Epidermal melanocyte (primary cell): ENCODE data around the gene DOCK1.

Source experiments
- DNase-seq: peaks from one replicate; pipeline ENCODE4 v3.0.0; 2011; ENCODE audit warnings: low spot score; ENCODE audit not compliant: insufficient read length

Gene DOCK1

GRCh38 chr10:127161482-127161881 is 256.3 kb downstream of the DOCK1 start:
- DNase-seq = no peak

- DNase-seq = no peak
Measured at GRCh38 chr10:127162841-127163240, 257.6 kb downstream of the DOCK1 start.

- no peak for DNase-seq
Measured at GRCh38 chr10:127168261-127168660, 263.0 kb downstream of the DOCK1 start.

- DNase-seq = no peak
Measured at GRCh38 chr10:127174866-127175265, 269.6 kb downstream of the DOCK1 start.

DNA sequence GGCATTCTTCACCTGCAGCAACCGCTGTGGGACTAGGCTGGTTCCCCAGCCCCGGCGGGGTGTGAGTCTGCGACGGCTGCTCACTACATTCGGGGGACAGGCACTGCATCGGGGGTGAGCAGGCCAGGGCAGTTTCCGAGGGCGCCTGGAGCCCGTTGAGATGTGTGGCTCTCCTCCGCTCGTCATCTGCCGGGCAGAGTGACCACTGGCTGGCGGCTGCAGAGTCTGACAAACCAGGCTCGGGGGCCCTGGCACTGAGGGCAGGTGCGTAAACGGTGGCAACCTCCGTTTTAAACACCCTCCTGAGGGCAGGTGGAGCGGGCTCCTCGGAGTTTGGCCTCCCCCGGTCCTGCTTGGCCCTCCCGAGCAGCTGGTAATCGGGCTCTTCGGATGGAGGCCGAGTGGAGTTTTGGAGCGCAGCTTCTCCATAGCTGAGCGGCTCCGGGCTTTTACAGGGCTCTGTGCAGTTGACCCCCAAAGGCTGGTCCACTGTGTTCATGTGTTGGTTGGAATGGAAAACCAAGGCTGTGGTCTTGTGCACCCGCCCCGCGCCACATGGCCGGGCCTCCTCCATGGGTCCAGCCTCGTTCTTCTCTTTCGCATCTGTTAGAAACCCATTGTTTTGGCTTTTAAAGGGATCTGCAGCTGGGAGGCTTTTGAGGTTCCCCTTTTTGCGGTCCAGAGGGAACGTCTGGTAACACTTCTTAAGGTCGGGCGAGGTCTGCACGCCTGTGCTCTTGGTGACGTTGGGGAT is 270.3 kb downstream of the DOCK1 start:
- DNase-seq = no peak

DNA sequence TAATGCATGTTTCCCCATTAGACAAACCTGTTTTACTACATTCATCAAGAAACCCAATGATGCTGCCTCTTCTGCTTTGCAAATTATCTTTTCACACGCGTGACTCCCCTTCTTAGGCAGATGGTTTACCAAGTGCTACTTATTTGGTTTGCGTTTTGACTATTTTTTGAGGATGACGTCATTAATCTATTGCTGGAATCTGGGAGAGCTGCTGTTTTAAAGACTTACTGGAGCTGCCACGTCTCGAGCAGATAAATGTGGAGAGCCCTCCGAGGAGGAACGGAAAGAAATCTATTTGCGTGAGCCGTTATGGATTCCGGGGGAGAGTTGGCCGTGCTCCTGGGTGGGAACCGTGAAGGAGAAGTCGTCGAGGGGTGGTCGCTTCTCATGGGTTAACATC is 271.4 kb downstream of the DOCK1 start:
- no peak for DNase-seq

GRCh38 chr10:127179612-127180250 is 274.5 kb downstream of the DOCK1 start:
- DNase-seq = no peak

DNA sequence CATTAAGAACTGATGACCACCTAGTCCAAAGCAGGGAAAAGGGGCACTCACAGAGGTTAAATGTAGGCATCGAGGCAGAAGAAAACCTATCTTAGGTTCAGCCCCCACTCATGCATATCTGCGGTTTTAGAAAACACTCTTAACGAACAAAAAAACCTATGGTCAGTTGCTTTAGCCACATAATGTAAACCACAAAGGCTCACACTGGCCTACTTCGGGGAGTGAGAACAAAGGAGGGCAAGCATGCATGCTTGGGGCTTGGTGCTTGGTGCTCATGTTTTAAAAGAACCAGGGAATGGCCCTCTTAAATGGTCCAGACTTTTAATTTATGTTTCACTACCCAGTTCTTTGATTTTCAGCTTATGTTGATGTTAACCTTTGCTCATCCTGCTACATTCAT is 276.9 kb downstream of the DOCK1 start:
- no peak for DNase-seq

DNA sequence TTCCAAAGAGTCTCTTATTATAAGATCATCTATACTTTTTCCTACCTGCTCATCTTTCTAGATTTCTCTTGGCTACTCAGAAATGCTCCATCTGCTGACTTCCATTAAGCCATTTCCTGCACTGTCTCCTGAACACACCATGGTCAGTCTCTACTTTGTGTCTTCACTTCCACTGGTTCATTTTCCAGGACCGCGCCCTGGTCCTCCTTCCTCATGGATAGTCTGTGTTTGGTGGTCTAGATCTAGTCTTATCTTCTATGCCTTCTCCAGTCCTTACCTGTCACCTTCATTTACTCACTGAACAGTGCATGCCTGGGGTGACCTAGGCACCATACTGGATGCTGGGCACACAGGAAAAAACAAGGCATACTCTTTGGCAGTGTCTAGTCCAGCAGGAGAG is 279.4 kb downstream of the DOCK1 start:
- DNase-seq = no peak

GRCh38 chr10:127186813-127187212 is 281.6 kb downstream of the DOCK1 start:
- DNase-seq = no peak

DNA sequence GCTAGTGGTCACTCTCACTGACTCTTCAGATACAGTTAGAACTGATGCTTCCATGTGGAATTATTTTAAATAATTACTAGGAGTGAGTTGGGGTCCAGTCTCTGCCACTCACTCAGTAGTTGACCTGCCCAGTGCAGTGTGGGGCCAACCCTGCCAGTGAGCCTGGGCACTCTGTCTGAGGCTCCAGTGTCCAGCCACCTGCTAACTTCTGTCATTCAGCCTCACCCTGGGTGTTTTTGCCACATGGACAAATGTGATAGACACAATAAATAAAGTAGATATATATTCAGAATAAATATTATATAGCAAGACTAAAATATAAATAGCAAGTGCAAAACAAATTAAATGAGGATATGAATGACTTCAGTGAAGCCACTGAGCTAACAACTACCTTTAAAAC is 284.0 kb downstream of the DOCK1 start:
- no peak for DNase-seq

DNA sequence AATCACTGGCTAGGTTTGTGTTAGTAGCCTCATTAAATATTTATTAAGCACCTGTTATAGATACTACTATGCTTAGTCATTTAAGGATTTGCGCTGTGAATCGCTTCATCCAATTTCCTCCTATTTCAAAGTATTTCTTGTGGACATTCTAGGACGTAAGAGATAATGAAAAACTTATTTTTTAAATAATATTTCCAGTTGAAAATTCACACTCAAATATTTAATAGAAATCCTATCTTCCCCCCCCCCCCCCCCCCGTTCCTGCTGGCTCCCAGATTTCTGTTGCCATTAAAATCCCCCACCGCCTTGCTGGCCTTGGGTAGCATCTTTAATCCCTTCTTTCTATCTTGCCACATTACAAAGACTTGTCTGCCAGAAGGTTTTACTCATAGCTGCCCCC is 285.2 kb downstream of the DOCK1 start:
- no peak for DNase-seq

DNA sequence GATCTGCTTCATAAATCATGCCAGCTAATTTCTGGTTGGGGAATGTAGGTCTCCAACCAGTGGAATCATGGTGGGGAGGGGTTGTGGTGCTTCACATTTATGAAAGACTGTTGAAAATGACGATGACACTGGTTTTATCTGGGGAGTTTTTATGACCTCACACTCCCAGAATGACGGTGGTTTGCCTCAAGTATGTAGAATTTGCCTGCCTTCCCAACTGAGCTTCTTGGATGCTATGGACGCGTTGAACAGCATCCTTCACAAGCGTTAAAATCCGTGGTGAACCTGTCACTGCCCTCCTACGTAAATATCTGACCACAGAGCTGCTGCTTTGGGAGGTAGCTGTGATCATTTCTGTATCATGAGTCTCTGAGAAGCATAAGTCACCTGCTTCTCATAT is 287.9 kb downstream of the DOCK1 start:
- no peak for DNase-seq

GRCh38 chr10:127194111-127194510 is 288.9 kb downstream of the DOCK1 start:
- no peak for DNase-seq

DNA sequence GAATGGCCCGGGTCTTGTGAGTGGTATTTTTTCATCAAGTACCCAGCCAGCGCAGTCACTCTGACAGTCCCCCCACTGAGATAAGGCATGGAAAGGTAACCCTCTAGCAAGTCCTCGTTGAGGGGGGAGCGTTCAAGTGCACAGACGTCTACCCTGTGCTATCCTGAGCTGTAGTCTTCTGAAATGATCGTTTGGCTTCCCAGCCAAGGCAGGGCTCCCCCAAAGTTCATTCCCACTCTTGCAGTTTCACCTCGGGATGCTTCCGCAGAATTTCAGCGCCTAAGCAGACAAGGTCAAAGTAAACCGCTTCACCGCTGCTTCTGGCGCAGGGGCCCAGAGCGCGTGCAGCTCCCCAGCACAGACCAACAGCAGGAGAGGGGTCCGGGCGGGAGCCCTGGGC is 289.4 kb downstream of the DOCK1 start:
- DNase-seq = no peak

DNA sequence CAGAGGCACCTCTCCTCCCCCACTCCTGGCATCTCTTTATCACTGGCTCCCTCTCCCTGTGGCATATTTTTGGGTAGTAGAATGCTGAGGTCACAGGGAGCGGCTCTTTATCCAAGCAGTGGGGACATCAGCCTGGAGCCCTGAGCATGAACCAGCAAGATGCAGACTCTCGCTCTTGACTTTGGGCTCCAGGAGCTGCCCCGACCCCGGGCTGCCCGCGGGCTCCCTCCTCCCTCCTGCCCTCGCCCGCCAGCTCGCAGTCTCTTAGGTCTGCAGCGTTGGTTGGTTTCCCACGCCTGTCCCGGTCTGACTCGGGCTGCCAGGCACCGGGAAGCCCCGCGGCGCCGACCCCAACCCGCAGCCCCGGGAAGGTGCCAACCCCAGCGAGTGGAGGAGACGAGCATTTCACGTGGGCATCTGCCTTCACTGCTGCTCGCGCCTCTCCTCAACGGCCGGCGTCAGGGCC is 289.8 kb downstream of the DOCK1 start:
- DNase-seq = no peak

DNA sequence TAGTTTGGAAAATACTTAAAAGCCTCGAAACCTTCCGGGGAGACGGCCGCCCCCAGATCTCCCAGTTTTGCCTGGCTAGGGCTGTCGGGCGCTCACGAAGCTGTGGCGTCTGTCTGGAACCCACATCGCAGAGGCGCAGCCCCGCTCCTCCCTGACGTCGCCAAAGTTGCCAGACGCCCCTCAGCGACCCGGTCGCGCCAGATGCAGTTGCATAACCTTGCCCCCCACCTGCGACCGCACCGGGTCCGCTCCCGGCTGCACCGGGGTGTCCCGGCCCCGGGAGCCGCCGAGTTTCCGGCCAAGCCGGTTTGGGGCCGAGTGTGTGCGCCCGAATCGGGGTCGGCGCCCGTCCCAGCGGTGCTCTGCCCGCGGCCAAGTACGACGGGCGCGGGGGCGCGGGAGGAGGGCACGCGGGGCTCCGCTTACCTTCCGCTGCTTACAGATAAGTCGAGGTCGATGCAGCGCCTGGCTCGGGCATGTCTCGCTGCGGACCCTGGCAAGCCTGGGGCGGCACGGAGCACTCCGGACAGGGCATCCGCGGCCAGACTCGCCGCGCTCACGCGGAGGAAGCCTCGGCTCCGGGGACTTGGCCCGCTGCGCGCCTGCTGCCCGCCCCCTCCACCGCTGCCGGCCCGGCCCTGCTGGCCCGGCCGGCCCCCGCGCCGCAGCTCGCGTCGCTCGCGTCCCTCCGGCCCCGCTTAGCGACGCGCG is 290.5 kb downstream of the DOCK1 start:
- DNase-seq = no peak

DNA sequence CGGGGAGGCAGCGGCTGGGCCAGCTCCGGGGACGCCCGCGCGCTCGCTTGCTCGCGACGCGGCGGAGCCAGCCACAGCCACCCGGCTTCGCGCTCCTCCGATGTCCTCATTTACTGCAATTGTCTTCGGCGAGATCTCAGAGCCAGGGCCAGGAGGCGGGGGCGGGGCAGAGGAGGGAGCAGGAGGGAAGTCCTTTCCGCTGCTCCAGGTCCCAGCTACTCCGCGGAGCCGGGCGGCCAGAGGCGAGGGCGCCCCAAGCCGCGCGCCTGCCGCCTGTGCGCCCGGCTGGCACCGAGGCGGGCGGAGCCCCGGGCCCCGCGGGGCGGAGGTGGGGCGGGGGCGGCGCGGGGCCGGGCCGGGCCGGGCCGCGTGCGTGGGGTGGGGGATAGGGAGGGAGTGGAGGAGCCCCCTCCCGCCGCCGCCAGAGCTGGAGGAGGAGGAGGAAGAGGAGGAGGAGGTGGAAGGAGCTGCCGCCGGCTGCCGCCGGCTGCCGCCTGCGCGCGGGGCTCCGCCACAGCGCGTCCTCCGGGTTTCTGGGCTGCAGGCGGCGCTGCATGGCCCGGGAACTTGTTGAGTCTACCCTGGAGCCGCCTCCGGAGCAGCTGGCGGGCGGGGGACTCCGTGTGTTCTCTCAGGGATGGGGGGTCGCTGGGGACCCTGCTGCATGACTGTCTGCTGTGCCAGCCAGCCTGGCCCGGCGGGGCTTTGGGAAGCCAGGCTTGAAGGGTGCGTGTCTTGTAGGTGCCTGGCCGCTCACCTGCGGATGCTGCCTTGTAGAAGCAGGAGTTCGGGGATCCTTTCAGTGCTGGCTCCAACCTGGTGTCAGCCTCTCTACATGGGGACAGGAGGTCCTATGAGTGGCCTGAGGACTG is 291.3 kb downstream of the DOCK1 start, which contains the start of gene INSYN2A:
TSS of gene INSYN2A (minus strand) at position 310 of the 872 bp plus-strand sequence. CDS start 20,196 bp downstream, outside the sequence.
- DNase-seq = no peak

- no peak for DNase-seq
Measured at GRCh38 chr10:127197154-127197432, 291.9 kb downstream of the DOCK1 start.

GRCh38 chr10:127198307-127198706 is 293.1 kb downstream of the DOCK1 start:
- DNase-seq = no peak

- no peak for DNase-seq
Measured at GRCh38 chr10:127198721-127199120, 293.5 kb downstream of the DOCK1 start.

GRCh38 chr10:127200646-127201045 is 295.4 kb downstream of the DOCK1 start:
- DNase-seq = no peak
